Adrenal gland (tissue), 5 donors: Measurements from ENCODE around the gene KCNMB1.

ENCODE experiments used
- POLR2A ChIP-seq, 2 donors: fragments of 450-650 bp; IDR thresholded peaks; one replicate each; pipeline ENCODE4 v1.6.1; 2017; ENCODE audit warnings: antibody characterized with exemption in 2 of 2, mild to moderate bottlenecking in 2 of 2, moderate library complexity in 1 of 2
- TF ChIP-seq, protein P1 (sequence below), 6 experiments: fragments of 450-650 bp in 4 of 6; fragments of 200-600 bp in 2 of 6; sonication (generic) in 1 of 6; IDR thresholded peaks; 1 replicate in 5 of 6; 2 replicates in 1 of 6; pipeline versions ENCODE4 v1.5.1 to v1.8.0; 2016 to 2021; ENCODE audit warnings: antibody characterized with exemption in 6 of 6, mild to moderate bottlenecking in 2 of 6, moderate library complexity in 1 of 6
- donor health status: DM: no; HTN: no; CAD: no.

DNA sequence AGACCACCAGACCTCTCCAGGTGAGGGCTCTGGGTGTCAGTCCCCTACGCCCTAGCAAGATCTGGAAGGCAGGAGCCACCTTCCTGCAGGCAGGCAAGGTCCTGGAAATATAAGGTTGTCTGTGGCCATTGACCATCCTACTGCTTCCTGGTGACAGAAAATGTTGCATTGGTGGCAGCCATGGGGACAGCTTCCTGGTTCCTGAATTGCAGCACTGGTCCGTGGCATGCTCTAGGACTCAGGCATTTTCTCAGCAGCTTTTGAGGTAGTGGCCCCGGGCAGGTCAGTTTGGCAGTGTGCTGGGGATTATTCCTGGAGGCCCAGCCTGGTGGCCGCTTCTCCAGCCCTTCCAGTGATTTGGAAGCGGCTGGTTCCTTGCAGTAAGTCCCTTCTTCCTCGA lies 36.6 kb upstream of the KCNMB1 start:
- TF ChIP-seq, protein P1, sequence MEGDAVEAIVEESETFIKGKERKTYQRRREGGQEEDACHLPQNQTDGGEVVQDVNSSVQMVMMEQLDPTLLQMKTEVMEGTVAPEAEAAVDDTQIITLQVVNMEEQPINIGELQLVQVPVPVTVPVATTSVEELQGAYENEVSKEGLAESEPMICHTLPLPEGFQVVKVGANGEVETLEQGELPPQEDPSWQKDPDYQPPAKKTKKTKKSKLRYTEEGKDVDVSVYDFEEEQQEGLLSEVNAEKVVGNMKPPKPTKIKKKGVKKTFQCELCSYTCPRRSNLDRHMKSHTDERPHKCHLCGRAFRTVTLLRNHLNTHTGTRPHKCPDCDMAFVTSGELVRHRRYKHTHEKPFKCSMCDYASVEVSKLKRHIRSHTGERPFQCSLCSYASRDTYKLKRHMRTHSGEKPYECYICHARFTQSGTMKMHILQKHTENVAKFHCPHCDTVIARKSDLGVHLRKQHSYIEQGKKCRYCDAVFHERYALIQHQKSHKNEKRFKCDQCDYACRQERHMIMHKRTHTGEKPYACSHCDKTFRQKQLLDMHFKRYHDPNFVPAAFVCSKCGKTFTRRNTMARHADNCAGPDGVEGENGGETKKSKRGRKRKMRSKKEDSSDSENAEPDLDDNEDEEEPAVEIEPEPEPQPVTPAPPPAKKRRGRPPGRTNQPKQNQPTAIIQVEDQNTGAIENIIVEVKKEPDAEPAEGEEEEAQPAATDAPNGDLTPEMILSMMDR (IDR thresholded peaks at IDR 0.05) = no peak
- TF ChIP-seq POLR2A (IDR thresholded peaks at IDR 0.05) = no peak
